GM19455 (cell line): ENCODE results near the gene NEFH.

Source experiments
- ATAC-seq: cut with Tn5 transposase; IDR thresholded peaks from one replicate; pipeline ENCODE4 v1.9.1; 2021; ENCODE audit not compliant: unreplicated experiment

The NEFH gene

GRCh38 chr22:29459773-29460172 is 20.2 kb upstream of the NEFH start:
- ATAC-seq = no peak

- ATAC-seq = no peak
Observed at GRCh38 chr22:29461263-29461662, 18.8 kb upstream of the NEFH start.

- ATAC-seq = no peak
Observed at GRCh38 chr22:29463629-29464028, 16.4 kb upstream of the NEFH start.

GRCh38 chr22:29464581-29464980 is 15.4 kb upstream of the NEFH start:
- ATAC-seq = no peak

- ATAC-seq = no peak
Observed at GRCh38 chr22:29469755-29470154, 10.3 kb upstream of the NEFH start.

- ATAC-seq = no peak
Observed at GRCh38 chr22:29470159-29470855, 9.7 kb upstream of the NEFH start.

- no peak for ATAC-seq
Observed at GRCh38 chr22:29473001-29473400, 7.0 kb upstream of the NEFH start.

- no peak for ATAC-seq
Observed at GRCh38 chr22:29475550-29475949, 4.5 kb upstream of the NEFH start.

GRCh38 chr22:29476116-29476515 is 3.9 kb upstream of the NEFH start:
- ATAC-seq = no peak

GRCh38 chr22:29477723-29478318 is 2.2 kb upstream of the NEFH start:
- ATAC-seq = no peak

GRCh38 chr22:29478326-29479276 is 1.4 kb upstream of the NEFH start:
- no peak for ATAC-seq

- ATAC-seq = no peak
Observed at GRCh38 chr22:29480262-29480511, 169 bp downstream of the NEFH start.

GRCh38 chr22:29480512-29481264 is 670 bp downstream of the NEFH start:
- no peak for ATAC-seq

- no peak for ATAC-seq
Observed at GRCh38 chr22:29481265-29482000, 1.4 kb downstream of the NEFH start.

- ATAC-seq = no peak
Observed at GRCh38 chr22:29482253-29482652, 2.2 kb downstream of the NEFH start.

GRCh38 chr22:29482726-29483125 is 2.7 kb downstream of the NEFH start:
- ATAC-seq = no peak

- no peak for ATAC-seq
Observed at GRCh38 chr22:29483254-29483653, 3.2 kb downstream of the NEFH start.

- no peak for ATAC-seq
Observed at GRCh38 chr22:29484642-29485041, 4.6 kb downstream of the NEFH start.

- ATAC-seq = no peak
Observed at GRCh38 chr22:29485448-29485847, 5.4 kb downstream of the NEFH start.

GRCh38 chr22:29487426-29487986 is 7.5 kb downstream of the NEFH start:
- no peak for ATAC-seq
